GM12865 (cell line): Measurements from ENCODE around the gene RNF111.

Experiments
- DNase-seq: peaks from one replicate; pipeline ENCODE4 v3.0.0; 2010; ENCODE audit warnings: low read depth
- H3K4me3 ChIP-seq: 2 replicates; pipeline ENCODE4 v1.5.1; 2011; ENCODE audit warnings: mild to moderate bottlenecking, low read depth, low read length, control low read depth
- CTCF ChIP-seq: IDR thresholded peaks from 2 replicates; pipeline ENCODE4 v1.5.1; 2011; ENCODE audit warnings: low read length, control low read depth, low read depth, inconsistent platforms; ENCODE audit not compliant: insufficient read depth; ENCODE audit errors: missing control alignments

Gene RNF111

GRCh38 chr15:58987491-58988005, at the start of gene RNF111:
Gene RNF111, plus strand, starts transcription at chr15:58987663. Its CDS starts 43,160 bp downstream, at chr15:59030823.
- TF ChIP-seq CTCF: no peak
- peak; percentile 97 for DNase-seq
- H3K4me3 ChIP-seq: peak within 1 kb of the TSS; percentile 76

- no peak for DNase-seq
- no peak for TF ChIP-seq CTCF
- H3K4me3 ChIP-seq: no peak overlapping the region
Observed at GRCh38 chr15:58947179-58947578, 40.3 kb upstream of the RNF111 start.

GRCh38 chr15:58951388-58952007, 36.0 kb upstream of the RNF111 start:
- H3K4me3 ChIP-seq: no peak overlapping the region
- no peak for DNase-seq
- no peak for TF ChIP-seq CTCF

- TF ChIP-seq CTCF: no peak
- H3K4me3 ChIP-seq: no peak overlapping the region
- peak; percentile 5 for DNase-seq
Observed at GRCh38 chr15:58952751-58953150, 34.7 kb upstream of the RNF111 start.

- no peak overlapping the region for H3K4me3 ChIP-seq
- peak; percentile 82 for TF ChIP-seq CTCF
- DNase-seq: peak; percentile 89
Observed at GRCh38 chr15:58957101-58957973, 30.1 kb upstream of the RNF111 start.

GRCh38 chr15:58958811-58959210, 28.7 kb upstream of the RNF111 start:
- H3K4me3 ChIP-seq: no peak overlapping the region
- DNase-seq: no peak
- TF ChIP-seq CTCF: no peak

- no peak for DNase-seq
- H3K4me3 ChIP-seq: no peak overlapping the region
- no peak for TF ChIP-seq CTCF
Observed at GRCh38 chr15:58962136-58962535, 25.3 kb upstream of the RNF111 start.
